OCI-LY1 (cell line): ENCODE data around the gene PTPRU.

Experiments used
- H2AFZ ChIP-seq: fragments of 200-600 bp; sonication (generic), shearing (Covaris generic); 2 replicates; pipeline ENCODE4 v1.6.0; 2014; ENCODE audit warnings: antibody characterized with exemption, mild to moderate bottlenecking, low read length
- H3F3A ChIP-seq: fragments of 200-600 bp; sonication (generic), shearing (Covaris generic); 2 replicates; pipeline ENCODE4 v1.6.0; 2014; ENCODE audit warnings: mild to moderate bottlenecking, antibody characterized with exemption, low read length, moderate library complexity; ENCODE audit not compliant: insufficient read depth
- H3K27ac ChIP-seq: fragments of 200-600 bp; sonication (generic); 2 replicates; pipeline ENCODE4 v1.5.1; 2014; ENCODE audit warnings: low read length, mixed run types, mild to moderate bottlenecking, low read depth; ENCODE audit not compliant: poor library complexity, severe bottlenecking
- H3K27me3 ChIP-seq: fragments of 200-600 bp; sonication (generic); 2 replicates; pipeline ENCODE4 v1.6.0; 2014; ENCODE audit warnings: antibody characterized with exemption, mild to moderate bottlenecking, low read length, moderate library complexity; ENCODE audit not compliant: insufficient read depth
- H3K36me3 ChIP-seq: fragments of 200-600 bp; sonication (generic); 2 replicates; pipeline ENCODE4 v1.6.1; 2014; ENCODE audit warnings: mild to moderate bottlenecking, antibody characterized with exemption, low read length, moderate library complexity, mixed read lengths; ENCODE audit not compliant: insufficient read depth
- H3K4me1 ChIP-seq: fragments of 200-600 bp; sonication (generic); 2 replicates; pipeline ENCODE4 v1.5.1; 2014; ENCODE audit warnings: mild to moderate bottlenecking, low read length, moderate library complexity; ENCODE audit not compliant: insufficient read depth, severe bottlenecking
- H3K4me2 ChIP-seq: fragments of 200-600 bp; sonication (generic), shearing (Covaris generic); 2 replicates; pipeline ENCODE4 v1.6.1; 2014; ENCODE audit warnings: low read length
- H3K4me3 ChIP-seq: fragments of 200-600 bp; sonication (generic); 2 replicates; pipeline ENCODE4 v1.5.1; 2014; ENCODE audit warnings: low read length, low read depth, mild to moderate bottlenecking, mixed read lengths; ENCODE audit not compliant: poor library complexity, severe bottlenecking
- H3K79me2 ChIP-seq: fragments of 200-600 bp; shearing (Covaris generic); 2 replicates; pipeline ENCODE4 v1.6.1; 2016; ENCODE audit warnings: mixed run types, low read length, mixed read lengths; ENCODE audit not compliant: insufficient read depth
- H3K9ac ChIP-seq: fragments of 200-600 bp; sonication (generic), shearing (Covaris generic); 2 replicates; pipeline ENCODE4 v1.6.1; 2014; ENCODE audit warnings: mild to moderate bottlenecking, low read length, mixed read lengths
- H3K9me2 ChIP-seq: fragments of 200-600 bp; sonication (generic), shearing (Covaris generic); 2 replicates; pipeline ENCODE4 v1.6.1; 2014; ENCODE audit warnings: low read depth, mild to moderate bottlenecking, low read length, mixed read lengths
- H3K9me3 ChIP-seq: fragments of 200-600 bp; shearing (Covaris generic); 2 replicates; pipeline ENCODE4 v1.6.1; 2014; ENCODE audit warnings: low read length, mixed read lengths
- H4K20me1 ChIP-seq: fragments of 200-600 bp; sonication (generic), shearing (Covaris generic); 2 replicates; pipeline ENCODE4 v1.6.0; 2016; ENCODE audit warnings: mild to moderate bottlenecking, low read length; ENCODE audit not compliant: insufficient read depth
- EZH2 ChIP-seq: fragments of 200-600 bp; sonication (generic), shearing (Covaris generic); IDR thresholded peaks from 2 replicates; pipeline ENCODE4 v1.8.0; 2017; ENCODE audit warnings: borderline replicate concordance, mixed run types, mild to moderate bottlenecking, antibody characterized with exemption, low read length, moderate library complexity, mixed read lengths
- TF ChIP-seq, protein P1 (sequence below): fragments of 200-600 bp; sonication (generic), shearing (Covaris generic); IDR thresholded peaks from 2 replicates; pipeline ENCODE4 v1.5.1; 2017; ENCODE audit warnings: mild to moderate bottlenecking, antibody characterized with exemption, low read length, moderate library complexity, mixed read lengths

The PTPRU gene

DNA sequence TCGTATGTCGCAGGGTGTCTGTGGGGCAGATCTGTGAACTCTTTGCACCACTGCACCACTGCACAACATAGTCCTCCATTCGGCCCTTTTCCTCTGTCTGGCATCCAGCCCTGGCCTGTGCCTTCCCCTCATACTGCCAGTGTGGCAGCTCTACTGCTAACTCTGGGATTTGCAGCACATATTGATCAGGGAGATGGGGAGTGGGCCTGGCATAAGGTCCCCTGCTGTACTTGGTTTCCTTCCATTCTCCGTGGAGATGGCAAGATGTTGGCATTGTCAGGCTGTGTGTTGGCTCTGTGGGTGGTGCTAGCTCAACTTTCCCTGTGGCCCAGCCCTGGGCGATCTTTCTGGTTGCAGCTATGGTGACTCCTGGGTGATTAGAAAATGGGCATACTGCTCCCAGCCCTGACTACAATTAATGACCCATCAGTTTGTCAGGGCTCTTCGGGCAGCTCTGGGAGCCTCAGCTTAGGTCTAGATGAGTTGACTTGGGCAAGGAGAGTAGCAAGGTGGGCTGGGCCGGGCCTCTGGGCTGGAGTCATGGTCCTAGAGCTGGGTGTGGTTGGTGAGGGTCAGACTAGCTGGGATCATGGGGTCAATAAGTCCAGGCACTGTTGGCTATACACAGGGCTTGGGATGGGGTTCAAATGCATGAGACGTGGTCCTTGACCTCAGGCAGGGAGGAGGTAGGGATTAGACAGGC lies 11.4 kb downstream of the PTPRU start:
- H2AFZ ChIP-seq: no peak overlapping the region
- no peak for TF ChIP-seq EZH2
- TF ChIP-seq, protein P1, sequence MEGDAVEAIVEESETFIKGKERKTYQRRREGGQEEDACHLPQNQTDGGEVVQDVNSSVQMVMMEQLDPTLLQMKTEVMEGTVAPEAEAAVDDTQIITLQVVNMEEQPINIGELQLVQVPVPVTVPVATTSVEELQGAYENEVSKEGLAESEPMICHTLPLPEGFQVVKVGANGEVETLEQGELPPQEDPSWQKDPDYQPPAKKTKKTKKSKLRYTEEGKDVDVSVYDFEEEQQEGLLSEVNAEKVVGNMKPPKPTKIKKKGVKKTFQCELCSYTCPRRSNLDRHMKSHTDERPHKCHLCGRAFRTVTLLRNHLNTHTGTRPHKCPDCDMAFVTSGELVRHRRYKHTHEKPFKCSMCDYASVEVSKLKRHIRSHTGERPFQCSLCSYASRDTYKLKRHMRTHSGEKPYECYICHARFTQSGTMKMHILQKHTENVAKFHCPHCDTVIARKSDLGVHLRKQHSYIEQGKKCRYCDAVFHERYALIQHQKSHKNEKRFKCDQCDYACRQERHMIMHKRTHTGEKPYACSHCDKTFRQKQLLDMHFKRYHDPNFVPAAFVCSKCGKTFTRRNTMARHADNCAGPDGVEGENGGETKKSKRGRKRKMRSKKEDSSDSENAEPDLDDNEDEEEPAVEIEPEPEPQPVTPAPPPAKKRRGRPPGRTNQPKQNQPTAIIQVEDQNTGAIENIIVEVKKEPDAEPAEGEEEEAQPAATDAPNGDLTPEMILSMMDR: no peak
- no peak overlapping the region for H3K9ac ChIP-seq
- no peaks in the 10 kb centered on the region for H3K4me1 ChIP-seq
- H3K27me3 ChIP-seq: peaks cover 5% of the 10 kb centered on the region; the same call in 1 of the 2 replicates
- no peaks in the 10 kb centered on the region for H3K36me3 ChIP-seq
- H3K27ac ChIP-seq: no peak overlapping the region
- no peaks in the 10 kb centered on the region for H3K9me3 ChIP-seq
- no peaks in the 10 kb centered on the region for H4K20me1 ChIP-seq
- H3K9me2 ChIP-seq: no peaks in the 10 kb centered on the region
- no peaks in the 10 kb centered on the region for H3K79me2 ChIP-seq
- no peaks in the 10 kb centered on the region for H3F3A ChIP-seq
- no peak overlapping the region for H3K4me2 ChIP-seq
- no peak overlapping the region for H3K4me3 ChIP-seq

DNA sequence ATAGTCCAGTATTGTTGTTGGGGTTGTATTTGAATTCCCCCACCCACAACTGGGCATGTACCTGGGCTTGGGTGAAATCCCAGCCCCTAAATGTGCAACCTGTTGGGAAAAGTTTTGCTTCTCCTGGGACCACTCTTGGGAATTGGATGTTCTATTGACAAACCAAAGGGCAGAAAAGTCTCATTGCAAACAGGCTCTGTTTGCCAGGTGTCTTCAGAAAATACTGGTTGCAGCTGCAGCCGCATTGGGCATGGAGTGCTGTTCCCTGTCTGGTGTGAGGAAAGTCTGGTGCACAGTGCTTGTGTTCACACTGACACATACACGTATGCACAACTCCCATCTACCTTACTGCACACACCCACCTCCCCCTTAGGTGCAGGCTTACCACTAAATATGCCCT lies 12.1 kb downstream of the PTPRU start:
- TF ChIP-seq EZH2: no peak
- TF ChIP-seq, protein P1: no peak
- H3K9ac ChIP-seq: no peak overlapping the region
- H3K4me2 ChIP-seq: no peak overlapping the region
- no peaks in the 10 kb centered on the region for H4K20me1 ChIP-seq
- H3K27ac ChIP-seq: no peak overlapping the region
- H3K4me1 ChIP-seq: no peaks in the 10 kb centered on the region
- H3K4me3 ChIP-seq: no peak overlapping the region
- H3K36me3 ChIP-seq: no peaks in the 10 kb centered on the region
- peaks cover 5% of the 10 kb centered on the region; the same call in 1 of the 2 replicates for H3K27me3 ChIP-seq
- no peaks in the 10 kb centered on the region for H3K79me2 ChIP-seq
- no peak overlapping the region for H2AFZ ChIP-seq
- no peaks in the 10 kb centered on the region for H3F3A ChIP-seq
- no peaks in the 10 kb centered on the region for H3K9me2 ChIP-seq
- no peaks in the 10 kb centered on the region for H3K9me3 ChIP-seq

DNA sequence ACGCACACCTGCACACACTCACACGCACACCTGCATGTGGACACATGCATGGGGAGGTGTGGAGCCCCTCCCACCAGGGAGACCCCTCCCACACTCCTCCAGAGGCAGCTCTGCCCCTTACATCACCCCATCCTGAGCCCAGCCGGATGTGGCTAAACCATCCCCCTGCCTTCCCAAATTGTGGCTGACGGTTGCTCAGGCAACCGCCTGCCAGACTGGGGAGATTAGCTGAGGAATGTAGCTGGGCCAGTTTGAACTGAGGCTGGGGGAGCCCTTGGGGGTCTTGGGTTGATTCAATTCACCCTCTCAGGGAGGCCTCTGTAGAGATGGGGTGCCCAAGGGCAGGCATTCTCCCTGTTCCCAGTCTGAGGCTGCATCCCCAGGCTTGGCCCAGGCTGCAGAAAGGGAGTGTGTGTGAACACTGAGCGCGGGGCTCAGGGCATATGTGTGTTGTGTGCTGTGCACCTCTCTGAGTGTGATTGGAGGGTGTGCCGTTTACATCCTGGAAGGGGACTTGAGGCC lies 12.9 kb downstream of the PTPRU start:
- H3K9ac ChIP-seq: no peak overlapping the region
- peaks cover 5% of the 10 kb centered on the region; the same call in 1 of the 2 replicates for H3K27me3 ChIP-seq

More for the DNA sequence above, 12.9 kb downstream of the PTPRU start:
- Histone ChIP-seq H3K79me2 (no peaks in the 10 kb centered on the region), H3K4me3 (no peak overlapping the region), H3F3A (no peaks in the 10 kb centered on the region), H3K27ac (no peak overlapping the region), H3K9me2 (no peaks in the 10 kb centered on the region), H3K9me3 (no peaks in the 10 kb centered on the region), H2AFZ (no peak overlapping the region), H3K4me1 (no peaks in the 10 kb centered on the region), H3K4me2 (no peak overlapping the region), H3K36me3 (no peaks in the 10 kb centered on the region), H4K20me1 (no peaks in the 10 kb centered on the region)
- TF ChIP-seq, protein P1: no peak
- no peak for TF ChIP-seq EZH2
